HG02763 (cell line): ENCODE measurements around the gene DCLK2.

ENCODE experiments used
- ATAC-seq: cut with Tn5 transposase; IDR thresholded peaks from one replicate; pipeline ENCODE4 v1.9.1; 2021; ENCODE audit warnings: mild to moderate bottlenecking, moderate library complexity; ENCODE audit not compliant: unreplicated experiment

Gene DCLK2

GRCh38 chr4:150115851-150116250 lies 37.6 kb downstream of the DCLK2 start:
- no peak for ATAC-seq

GRCh38 chr4:150116506-150116905 lies 38.3 kb downstream of the DCLK2 start:
- no peak for ATAC-seq

- ATAC-seq = no peak
Observed at GRCh38 chr4:150117094-150117493, 38.8 kb downstream of the DCLK2 start.

- no peak for ATAC-seq
Observed at GRCh38 chr4:150117629-150118028, 39.4 kb downstream of the DCLK2 start.

- no peak for ATAC-seq
Observed at GRCh38 chr4:150119492-150119891, 41.2 kb downstream of the DCLK2 start.

- no peak for ATAC-seq
Observed at GRCh38 chr4:150123087-150123486, 44.8 kb downstream of the DCLK2 start.

GRCh38 chr4:150123796-150124677 lies 45.8 kb downstream of the DCLK2 start:
- ATAC-seq = no peak

GRCh38 chr4:150126201-150126863 lies 48.1 kb downstream of the DCLK2 start:
- ATAC-seq = no peak

GRCh38 chr4:150126864-150127203 lies 48.6 kb downstream of the DCLK2 start:
- ATAC-seq = peak; percentile 58

GRCh38 chr4:150127757-150128156 lies 49.5 kb downstream of the DCLK2 start:
- ATAC-seq = no peak

GRCh38 chr4:150130933-150131332 lies 52.7 kb downstream of the DCLK2 start:
- no peak for ATAC-seq

- ATAC-seq = no peak
Observed at GRCh38 chr4:150131581-150132228, 53.5 kb downstream of the DCLK2 start.

- no peak for ATAC-seq
Observed at GRCh38 chr4:150133605-150134004, 55.4 kb downstream of the DCLK2 start.

- ATAC-seq = no peak
Observed at GRCh38 chr4:150135134-150135772, 57.0 kb downstream of the DCLK2 start.

- no peak for ATAC-seq
Observed at GRCh38 chr4:150136036-150136435, 57.8 kb downstream of the DCLK2 start.

- no peak for ATAC-seq
Observed at GRCh38 chr4:150136481-150136880, 58.2 kb downstream of the DCLK2 start.

- ATAC-seq = no peak
Observed at GRCh38 chr4:150139297-150139865, 61.1 kb downstream of the DCLK2 start.

GRCh38 chr4:150140774-150141400 lies 62.6 kb downstream of the DCLK2 start:
- ATAC-seq = no peak

- ATAC-seq = no peak
Observed at GRCh38 chr4:150141756-150142155, 63.5 kb downstream of the DCLK2 start.

- no peak for ATAC-seq
Observed at GRCh38 chr4:150142831-150143230, 64.6 kb downstream of the DCLK2 start.
